Measurements from ENCODE around the gene NSMF.

The NSMF gene

DNA sequence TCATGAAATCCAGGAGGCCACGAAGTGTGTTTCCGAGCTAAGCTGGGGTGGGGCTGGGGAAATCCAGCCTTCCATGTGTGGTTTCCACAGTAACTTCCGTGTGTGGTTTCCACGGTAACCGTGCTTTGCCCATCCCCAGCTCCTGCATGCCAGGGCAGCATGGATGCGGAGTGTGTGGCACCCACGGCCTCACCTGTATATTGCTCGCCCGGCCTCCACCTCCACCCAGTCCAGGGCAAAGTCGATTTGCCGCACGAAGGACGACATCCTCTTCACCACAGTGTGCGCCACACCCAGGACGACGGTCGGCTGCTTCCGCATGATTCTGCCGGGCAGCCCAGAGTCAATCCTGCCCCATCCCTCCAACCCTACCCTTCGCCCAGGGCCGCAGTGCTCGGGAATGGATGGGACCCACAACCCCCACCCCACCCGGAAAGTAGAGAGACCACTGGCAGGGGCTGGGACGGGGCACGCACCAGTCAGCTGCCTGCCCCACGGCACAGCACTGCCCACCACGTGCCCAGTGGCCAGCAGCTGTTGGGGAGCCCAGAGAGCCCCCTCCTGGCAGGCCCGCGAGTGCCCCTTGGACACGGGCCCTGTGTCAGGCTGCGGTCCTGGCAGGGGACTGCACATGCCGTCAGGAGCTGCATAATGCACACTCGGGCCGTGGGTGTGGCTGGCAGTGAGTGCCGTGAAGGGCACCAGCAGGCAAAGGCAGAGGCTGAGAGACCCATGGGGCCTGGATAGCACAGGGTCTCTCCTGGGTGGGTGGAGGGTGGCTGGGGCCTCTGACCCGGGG lies 39.0 kb upstream of the NSMF start:
- Histone ChIP-seq H2AFZ (ENCODE audit: low read depth, low read length) (no peak overlapping the region), H3K9me3 (ENCODE audit: low read length) (peaks cover 13% of the 10 kb centered on the region), H3K4me1 (ENCODE audit: insufficient read depth, low read length) (no peaks in the 10 kb centered on the region), H3K36me3 (ENCODE audit: insufficient read depth, low read length) (no peaks in the 10 kb centered on the region), H3K27me3 (ENCODE audit: insufficient read depth, low read length) (no peaks in the 10 kb centered on the region), H3K4me3 (ENCODE audit: low read length) (no peak overlapping the region)

DNA sequence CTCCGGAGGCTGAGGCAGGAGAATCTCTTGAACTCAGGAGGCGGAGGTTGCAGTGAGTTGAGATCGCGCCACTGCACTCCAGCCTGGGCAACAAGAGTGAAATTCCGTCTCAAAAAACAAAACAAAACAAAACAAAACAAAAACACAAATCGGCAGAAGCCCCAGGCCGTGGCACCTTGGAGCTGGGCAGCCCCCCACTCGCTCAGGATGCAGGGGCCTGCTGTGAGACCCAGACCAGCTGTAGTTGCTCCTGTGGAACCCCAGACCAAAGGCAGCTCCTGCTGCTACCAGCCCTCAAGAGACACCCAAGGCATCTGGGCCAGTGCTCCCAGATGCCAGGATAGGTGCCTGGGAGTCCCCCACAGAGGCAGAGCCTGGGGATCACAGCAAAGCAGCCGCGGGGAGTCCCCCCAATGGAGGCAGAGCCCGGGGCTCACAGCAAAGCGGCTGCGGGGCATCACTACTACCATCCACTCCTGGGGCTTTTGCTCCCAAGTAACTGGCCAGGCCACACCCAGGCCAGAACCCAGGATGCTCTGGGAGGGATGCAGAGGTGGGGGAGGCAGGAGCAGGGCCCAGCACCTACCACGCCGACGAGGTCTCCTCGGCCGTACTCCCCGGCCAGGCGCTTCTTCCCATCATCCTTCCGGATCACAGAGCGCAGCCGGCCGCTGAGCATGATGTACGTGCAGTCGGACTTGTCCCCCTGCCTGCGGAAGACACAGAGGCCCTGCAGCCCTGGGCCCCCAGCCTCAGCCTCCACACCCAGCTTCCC lies 37.7 kb upstream of the NSMF start:
- Histone ChIP-seq H3K4me3 (ENCODE audit: low read length) (no peak overlapping the region), H3K9me3 (ENCODE audit: low read length) (peaks cover 15% of the 10 kb centered on the region), H3K27me3 (ENCODE audit: insufficient read depth, low read length) (no peaks in the 10 kb centered on the region), H3K4me1 (ENCODE audit: insufficient read depth, low read length) (no peaks in the 10 kb centered on the region), H3K36me3 (ENCODE audit: insufficient read depth, low read length) (no peaks in the 10 kb centered on the region), H2AFZ (ENCODE audit: low read depth, low read length) (no peak overlapping the region)

DNA sequence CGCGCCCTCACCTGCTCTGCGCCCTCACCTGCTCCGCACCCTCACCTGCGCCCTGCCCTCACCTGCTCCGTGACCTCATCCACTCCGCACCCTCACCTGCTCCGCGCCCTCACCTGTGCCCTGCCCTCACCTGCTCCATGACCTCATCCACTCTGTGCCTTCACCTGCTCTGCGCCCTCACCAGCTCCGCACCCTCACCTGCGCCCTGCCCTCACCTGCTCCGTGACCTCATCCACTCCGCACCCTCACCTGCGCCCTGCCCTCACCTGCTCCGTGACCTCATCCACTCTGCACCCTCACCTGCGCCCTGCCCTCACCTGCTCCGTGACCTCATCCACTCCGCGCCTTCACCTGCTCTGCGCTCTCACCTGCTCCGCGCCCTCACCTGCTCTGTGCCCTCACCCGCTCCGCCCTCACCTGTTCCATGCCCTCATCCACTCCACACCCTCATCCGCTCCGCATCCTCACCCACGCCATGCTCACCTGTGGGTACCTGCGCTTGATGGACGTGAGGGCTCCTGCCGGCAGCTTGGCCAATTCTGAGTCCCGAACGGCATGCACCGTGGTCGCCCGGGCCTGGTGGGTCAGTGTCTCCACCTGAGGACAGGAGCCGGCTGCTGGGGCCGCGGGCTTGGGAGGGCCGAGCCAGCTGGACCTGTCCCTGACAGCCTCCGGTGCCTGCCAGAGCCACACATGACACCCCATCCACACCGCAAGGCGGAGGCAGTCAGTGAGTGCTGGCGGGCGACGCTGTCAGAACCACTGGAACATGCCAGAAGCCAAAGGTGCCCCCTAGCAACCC lies 35.6 kb upstream of the NSMF start:
- H3K4me3 ChIP-seq (ENCODE audit: low read length) = no peak overlapping the region
- peaks cover 15% of the 10 kb centered on the region for H3K9me3 ChIP-seq (ENCODE audit: low read length)
- H3K27me3 ChIP-seq (ENCODE audit: insufficient read depth, low read length) = no peaks in the 10 kb centered on the region
- H3K36me3 ChIP-seq (ENCODE audit: insufficient read depth, low read length) = no peaks in the 10 kb centered on the region
- no peaks in the 10 kb centered on the region for H3K4me1 ChIP-seq (ENCODE audit: insufficient read depth, low read length)
- no peak overlapping the region for H2AFZ ChIP-seq (ENCODE audit: low read depth, low read length)

DNA sequence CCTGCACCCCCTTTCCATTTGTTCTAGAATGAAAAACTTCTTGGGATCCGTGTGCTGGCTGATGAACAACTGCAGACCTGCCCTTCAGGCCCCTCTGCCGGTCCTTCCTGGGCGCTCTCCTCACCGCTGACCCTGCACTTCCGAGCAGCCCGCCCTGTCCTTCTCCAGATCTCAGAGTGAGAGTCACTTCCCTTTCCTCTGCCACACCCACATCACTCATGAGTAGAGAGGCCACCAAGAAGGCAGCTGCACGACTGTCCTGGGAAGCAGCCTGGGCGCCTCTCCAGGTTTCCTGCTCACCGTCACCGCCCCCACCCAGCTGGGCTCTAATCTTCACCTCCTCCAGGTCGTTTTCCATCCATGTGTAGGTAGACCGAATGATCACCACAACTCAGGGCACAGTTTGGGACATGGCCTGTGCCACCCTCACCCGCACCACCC lies 35.0 kb upstream of the NSMF start:
- no peak overlapping the region for H3K4me3 ChIP-seq (ENCODE audit: low read length)
- no peaks in the 10 kb centered on the region for H3K36me3 ChIP-seq (ENCODE audit: insufficient read depth, low read length)
- H3K4me1 ChIP-seq (ENCODE audit: insufficient read depth, low read length) = no peaks in the 10 kb centered on the region
- H3K27me3 ChIP-seq (ENCODE audit: insufficient read depth, low read length) = no peaks in the 10 kb centered on the region
- H2AFZ ChIP-seq (ENCODE audit: low read depth, low read length) = no peak overlapping the region
- peaks cover 15% of the 10 kb centered on the region for H3K9me3 ChIP-seq (ENCODE audit: low read length)

DNA sequence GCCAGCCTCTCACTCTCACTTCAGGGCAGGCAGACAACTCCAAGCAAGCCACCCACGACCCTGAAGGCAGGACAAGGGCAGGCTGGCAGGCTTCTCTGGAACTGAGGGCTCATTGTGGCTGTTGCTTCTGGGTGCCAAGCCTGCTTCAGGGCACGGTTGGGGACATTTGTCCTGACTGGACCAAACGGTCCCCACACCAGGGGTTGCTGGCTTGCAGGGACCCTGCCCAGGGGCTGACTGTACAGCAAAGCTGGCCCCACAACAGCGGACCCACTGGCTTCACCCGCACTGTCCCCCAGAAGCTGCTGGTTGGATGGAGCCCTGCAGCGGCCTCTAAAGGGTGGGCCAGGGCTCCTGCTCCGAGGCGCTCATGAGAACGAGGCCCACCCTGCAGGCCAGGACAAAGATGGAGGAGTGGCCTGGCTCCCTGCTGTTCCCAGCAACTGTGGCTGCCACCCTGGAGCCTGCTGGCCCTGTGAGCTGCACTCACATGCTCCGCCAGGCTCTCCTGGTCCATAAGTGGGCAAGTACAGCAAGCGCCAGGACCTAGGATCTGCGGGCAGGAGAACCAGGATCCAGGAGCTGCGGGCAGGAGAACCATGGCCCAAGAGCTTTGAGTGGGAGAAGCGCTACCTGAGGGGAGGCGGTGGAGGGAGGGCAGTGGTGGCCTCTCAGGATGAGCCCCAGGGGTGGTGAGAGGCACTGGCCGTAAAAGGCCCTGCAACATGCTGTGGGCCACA lies 34.4 kb upstream of the NSMF start:
- Histone ChIP-seq H2AFZ (ENCODE audit: low read depth, low read length) (no peak overlapping the region), H3K9me3 (ENCODE audit: low read length) (peaks cover 15% of the 10 kb centered on the region), H3K36me3 (ENCODE audit: insufficient read depth, low read length) (no peaks in the 10 kb centered on the region), H3K27me3 (ENCODE audit: insufficient read depth, low read length) (no peaks in the 10 kb centered on the region), H3K4me3 (ENCODE audit: low read length) (no peak overlapping the region), H3K4me1 (ENCODE audit: insufficient read depth, low read length) (no peaks in the 10 kb centered on the region)

DNA sequence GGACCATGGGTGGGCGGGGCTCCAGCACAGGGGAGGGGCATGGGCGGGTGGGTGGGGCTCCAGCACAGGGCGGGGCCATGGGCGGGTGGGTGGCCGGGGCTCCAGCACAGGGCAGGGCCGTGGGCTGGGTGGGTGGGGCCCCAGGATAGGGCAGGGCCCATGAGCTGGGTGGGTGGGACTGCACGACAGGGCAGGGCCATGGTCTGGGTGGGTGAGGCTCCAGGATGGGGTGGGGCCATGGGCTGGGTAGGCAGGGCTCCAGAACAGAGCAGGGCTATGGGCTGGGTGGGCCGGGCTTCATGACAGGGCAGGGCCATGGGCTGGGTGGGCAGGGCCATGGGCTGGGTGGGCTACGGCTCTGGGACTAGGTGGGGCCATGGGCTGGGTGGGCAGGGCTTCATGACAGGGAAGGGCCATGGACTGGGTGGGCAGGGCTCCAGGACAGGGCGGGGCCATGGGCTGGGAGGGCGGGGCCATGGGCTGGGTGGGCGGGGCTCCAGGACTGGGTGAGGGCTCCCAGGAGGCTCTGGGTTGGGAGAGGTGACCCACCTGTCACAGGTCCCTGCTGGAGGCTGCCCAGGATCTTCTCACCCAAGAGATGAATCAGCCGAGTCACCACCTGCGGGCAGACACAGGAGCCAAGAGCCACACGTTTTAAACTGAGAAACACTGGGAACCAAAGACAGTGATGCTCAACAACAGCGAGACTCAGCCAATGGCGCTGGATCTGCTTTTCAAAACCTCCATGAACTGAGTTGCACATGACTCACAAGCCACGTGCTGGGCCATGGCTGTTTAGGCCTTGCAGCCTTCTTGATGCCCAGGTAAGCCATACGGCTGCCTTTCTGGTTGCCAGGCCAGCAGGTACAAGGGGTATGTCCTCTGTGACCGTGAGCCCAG lies 33.6 kb upstream of the NSMF start:
- Histone ChIP-seq H2AFZ (ENCODE audit: low read depth, low read length) (no peak overlapping the region), H3K36me3 (ENCODE audit: insufficient read depth, low read length) (no peaks in the 10 kb centered on the region), H3K9me3 (ENCODE audit: low read length) (peaks cover 15% of the 10 kb centered on the region)

DNA sequence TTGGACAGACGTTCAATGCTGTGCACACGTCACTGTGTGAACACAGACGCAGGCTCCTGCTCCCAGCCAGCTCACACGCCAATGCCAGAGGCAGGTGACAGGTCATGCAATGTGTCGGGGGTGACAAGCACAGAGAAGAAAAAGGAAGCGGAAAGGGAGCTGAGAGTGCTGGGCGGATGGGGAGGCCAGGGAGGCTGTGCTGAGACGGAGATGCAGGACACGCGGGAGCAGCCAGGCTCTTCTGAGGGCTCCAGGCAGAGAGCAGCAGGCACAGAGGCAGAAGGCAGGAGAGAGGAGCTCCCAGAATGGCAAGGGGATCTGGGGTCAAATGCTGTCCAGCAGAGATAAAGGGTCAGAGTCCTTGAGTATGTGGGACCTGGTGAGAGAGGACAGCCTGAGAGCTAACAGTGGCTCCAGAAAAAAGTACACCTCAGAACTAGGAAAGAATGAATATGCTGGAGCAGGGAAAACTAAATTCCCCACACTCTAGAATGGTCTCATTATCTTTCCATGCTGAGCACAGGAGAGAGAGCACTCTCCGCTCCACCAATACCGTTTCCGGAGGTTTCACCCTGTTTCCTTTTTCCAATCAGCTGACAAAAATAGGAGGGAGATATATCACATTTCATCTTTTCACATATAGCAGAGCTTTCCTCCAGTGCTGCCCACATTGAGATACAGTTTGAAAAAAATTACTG lies 32.8 kb upstream of the NSMF start:
- Histone ChIP-seq H3K36me3 (ENCODE audit: insufficient read depth, low read length) (no peaks in the 10 kb centered on the region), H2AFZ (ENCODE audit: low read depth, low read length) (no peak overlapping the region), H3K9me3 (ENCODE audit: low read length) (peaks cover 15% of the 10 kb centered on the region), H3K4me1 (ENCODE audit: insufficient read depth, low read length) (no peaks in the 10 kb centered on the region), H3K4me3 (ENCODE audit: low read length) (no peak overlapping the region), H3K27me3 (ENCODE audit: insufficient read depth, low read length) (no peaks in the 10 kb centered on the region)

More for the DNA sequence above, 33.6 kb upstream of the NSMF start:
- Histone ChIP-seq H3K4me3 (ENCODE audit: low read length) (no peak overlapping the region), H3K4me1 (ENCODE audit: insufficient read depth, low read length) (no peaks in the 10 kb centered on the region), H3K27me3 (ENCODE audit: insufficient read depth, low read length) (no peaks in the 10 kb centered on the region)

DNA sequence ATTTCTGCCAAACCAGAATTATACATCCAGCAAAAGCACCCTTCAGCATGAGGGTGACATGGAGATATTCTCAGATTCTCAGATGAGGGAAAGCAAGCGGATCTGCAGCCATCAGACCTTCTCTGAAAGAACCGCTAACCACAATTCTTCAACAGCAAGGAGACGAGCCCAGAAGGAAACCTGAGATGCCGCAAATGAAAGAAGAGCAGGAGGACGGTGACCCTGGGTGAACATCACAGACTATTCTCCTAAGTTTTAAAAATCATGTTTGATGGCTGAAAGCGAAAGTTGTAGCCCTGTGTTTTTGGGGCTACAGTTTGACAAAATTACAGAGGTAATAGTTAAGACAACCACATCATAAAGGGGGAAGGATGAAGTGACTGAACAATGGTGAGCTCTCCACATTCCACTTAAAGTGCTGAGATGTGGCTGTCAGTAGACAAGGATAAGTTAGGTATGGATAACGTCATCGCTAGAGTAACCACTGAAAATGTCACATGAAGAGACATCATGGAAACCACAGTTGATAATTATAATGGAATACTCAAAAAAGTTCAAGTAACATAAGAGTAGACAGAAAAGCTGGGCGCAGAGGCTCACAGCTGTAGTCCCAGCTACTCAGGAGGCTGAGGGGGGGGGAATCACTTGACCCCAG lies 31.5 kb upstream of the NSMF start:
- Histone ChIP-seq H3K27me3 (ENCODE audit: insufficient read depth, low read length) (no peaks in the 10 kb centered on the region), H3K4me3 (ENCODE audit: low read length) (no peak overlapping the region), H2AFZ (ENCODE audit: low read depth, low read length) (no peak overlapping the region), H3K4me1 (ENCODE audit: insufficient read depth, low read length) (no peaks in the 10 kb centered on the region), H3K9me3 (ENCODE audit: low read length) (peaks cover 15% of the 10 kb centered on the region), H3K36me3 (ENCODE audit: insufficient read depth, low read length) (no peaks in the 10 kb centered on the region)

DNA sequence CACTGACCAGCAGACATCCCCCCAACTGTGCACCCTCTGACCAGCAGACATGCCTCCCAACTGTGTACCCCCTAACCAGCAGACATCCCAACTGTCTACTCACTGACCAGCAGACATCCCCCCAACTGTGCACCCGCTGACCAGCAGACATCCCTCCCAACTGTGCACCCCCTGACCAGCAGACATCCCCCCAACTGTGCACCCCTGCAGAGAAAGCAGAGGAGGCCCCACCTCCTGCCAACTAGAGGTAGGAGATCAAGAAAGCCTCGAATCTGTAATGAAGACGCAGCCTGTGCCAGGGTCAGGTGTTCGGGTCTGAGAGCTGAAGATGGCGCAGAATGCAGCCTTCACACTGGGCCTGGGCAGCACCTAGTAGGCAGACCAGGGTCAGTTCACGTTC lies 29.8 kb upstream of the NSMF start:
- Histone ChIP-seq H3K9me3 (ENCODE audit: low read length) (peaks cover 6% of the 10 kb centered on the region), H3K4me1 (ENCODE audit: insufficient read depth, low read length) (no peaks in the 10 kb centered on the region), H3K4me3 (ENCODE audit: low read length) (no peak overlapping the region), H2AFZ (ENCODE audit: low read depth, low read length) (no peak overlapping the region), H3K36me3 (ENCODE audit: insufficient read depth, low read length) (no peaks in the 10 kb centered on the region), H3K27me3 (ENCODE audit: insufficient read depth, low read length) (peaks cover 3% of the 10 kb centered on the region)

DNA sequence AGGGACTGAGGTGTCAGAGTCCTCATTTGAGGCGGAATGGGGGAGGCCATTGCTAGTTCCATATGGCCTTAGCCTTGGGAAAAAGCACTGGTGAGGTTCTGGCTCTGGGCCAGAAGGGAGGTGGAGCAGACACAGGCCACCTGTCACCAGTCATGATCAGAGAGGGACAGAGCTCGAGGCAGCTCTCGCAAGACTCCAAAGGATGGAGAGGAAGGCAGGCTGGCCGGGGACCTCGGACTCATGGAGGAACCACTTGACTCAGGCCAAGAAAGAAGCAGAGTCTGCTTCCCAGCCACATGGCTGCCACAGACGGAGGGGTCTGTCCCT lies 29.2 kb upstream of the NSMF start:
- H3K36me3 ChIP-seq (ENCODE audit: insufficient read depth, low read length) = no peaks in the 10 kb centered on the region
- no peak overlapping the region for H2AFZ ChIP-seq (ENCODE audit: low read depth, low read length)
- H3K4me1 ChIP-seq (ENCODE audit: insufficient read depth, low read length) = no peaks in the 10 kb centered on the region
- H3K9me3 ChIP-seq (ENCODE audit: low read length) = peaks cover 3% of the 10 kb centered on the region
- H3K27me3 ChIP-seq (ENCODE audit: insufficient read depth, low read length) = peaks cover 3% of the 10 kb centered on the region
- H3K4me3 ChIP-seq (ENCODE audit: low read length) = no peak overlapping the region

Measured in neuron (in vitro differentiated cells).